ENCODE measurements around the gene RPL29. TPM values are rescaled to one million over a fixed set of nuclear protein-coding genes. Genes with fewer than 3 reads are reported as not detected.

The RPL29 gene
- total and polyA plus RNA-seq, 2 of the 4 experiments (the other 2 are of a cell fraction): 2,081 to 2,126 TPM

DNA sequence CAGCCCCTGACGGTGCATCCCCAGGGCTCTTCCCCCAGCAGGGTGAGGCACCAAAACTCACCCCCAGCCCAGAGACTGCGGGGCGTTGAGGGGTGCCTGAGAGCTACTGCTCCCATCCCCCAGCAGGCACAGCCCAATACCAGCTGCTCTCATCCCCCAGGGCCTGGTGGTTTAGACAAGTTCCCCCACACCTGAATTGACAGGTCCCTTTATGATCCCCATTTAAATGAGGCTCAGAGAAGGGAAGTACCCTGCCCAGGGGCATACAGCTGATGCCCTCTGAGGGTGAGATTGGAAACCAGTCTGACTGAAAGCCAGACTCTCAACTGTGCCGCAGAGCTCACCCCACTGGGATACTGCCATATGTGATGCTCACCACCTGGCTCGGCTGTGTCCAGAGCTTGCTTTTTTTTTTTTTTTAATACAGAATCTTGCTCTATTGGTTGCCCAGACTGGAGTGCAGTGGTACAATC is 40.6 kb upstream of the RPL29 start:
- Histone ChIP-seq H3K9ac (ENCODE audit: low read depth, low read length) (no peak overlapping the region), H3K9me3 (ENCODE audit: control insufficient read depth, insufficient read depth, low read length) (no peaks in the 10 kb centered on the region), H3K36me3 (ENCODE audit: control insufficient read depth, insufficient read depth, low read length) (no peaks in the 10 kb centered on the region), H2BK5ac (ENCODE audit: low read depth, low read length, poor library complexity, severe bottlenecking) (no peak overlapping the region), H3K56ac (ENCODE audit: extremely low read depth, insufficient read depth, low read length) (no peak overlapping the region), H3K14ac (replicated peaks; ENCODE audit: low read depth, low read length) (no peak overlapping the region), H4K8ac (ENCODE audit: low read depth in 2 of 2, low read length in 2 of 2) (no peak overlapping the region), H3K27me3 (ENCODE audit: control insufficient read depth, insufficient read depth, low read length) (no peaks in the 10 kb centered on the region; the same call in 1 of the 2 replicates), H3K9me1 (ENCODE audit: insufficient read depth, low read length) (no peaks in the 10 kb centered on the region), H3K79me1 (ENCODE audit: low read depth in 1 of 2, low read length in 2 of 2) (no peaks in the 10 kb centered on the region), H2BK120ac (ENCODE audit: low read depth, low read length) (no peak overlapping the region), H3K4me1 (ENCODE audit: control insufficient read depth, insufficient read depth, low read length) (no peaks in the 10 kb centered on the region), H3K27ac (ENCODE audit: insufficient read depth, low read length) (no peak overlapping the region), H2AFZ (replicated peaks; ENCODE audit: low read length, poor library complexity) (no peak overlapping the region), H3K4me3 (ENCODE audit: insufficient read depth, low read depth, low read length) (no peak overlapping the region), H3K4me2 (ENCODE audit: low read depth, low read length) (no peak overlapping the region), H4K20me1 (ENCODE audit: insufficient read depth, low read length) (no peaks in the 10 kb centered on the region), H2AK9ac (replicated peaks; ENCODE audit: low read depth, low read length, poor library complexity) (no peak overlapping the region), H2AK5ac (ENCODE audit: low read depth, low read length) (no peak overlapping the region), H4K91ac (ENCODE audit: insufficient read depth, low read depth, low read length) (no peak overlapping the region), H3K4ac (ENCODE audit: low read depth, low read length) (no peak overlapping the region), H3K23ac (ENCODE audit: low read depth, low read length) (no peak overlapping the region), H2BK20ac (ENCODE audit: low read depth, low read length) (no peak overlapping the region), H3K18ac (ENCODE audit: low read depth, low read length) (no peak overlapping the region), H2BK15ac (ENCODE audit: low read depth, low read length) (no peak overlapping the region), H4K5ac (ENCODE audit: low read depth, low read length) (no peak overlapping the region)
- 92% methylated on average over 2 of the region's 5 CpGs; no CpG with 5 or more reads in 1 of the 2 experiments for WGBS, 2 experiments (ENCODE audit: extremely low coverage in 2 of 2, insufficient read length in 1 of 2)
- intact Hi-C loops (cut with micrococcal nuclease): no loop called here
- dilution Hi-C loops (cut with HindIII; ENCODE audit: low sequenced_read_pairs, unreplicated experiment): no loop called here
- ATAC-seq (ENCODE audit: low read depth): no peak
- BruUV-seq (replicated peaks): no TSS peak
- CTCF ChIA-PET: interaction anchor here (0.5 to 0.6 kb wide), 3 partner anchors 9 to 242 kb away, joined by 3 read pairs; partner anchors contain the start of gene WDR82
- no peak for DNase-seq
- POLR2A ChIA-PET (ENCODE audit: unreplicated experiment): interaction anchor here (0.5 kb wide), 1 partner anchor 51 kb away, joined by 3 read pairs; no protein-coding TSS in a partner anchor
- in situ Hi-C loops (cut with MboI; ENCODE audit: low sequenced_read_pairs): no loop called here
- TF ChIP-seq CHD1 (IDR thresholded peaks at IDR 0.05; ENCODE audit: low read depth, low read length): no peak
- no peak for TF ChIP-seq POLR2A (IDR thresholded peaks at IDR 0.05; ENCODE audit: low read depth, low read length)
- TF ChIP-seq FOS (IDR thresholded peaks at IDR 0.05; ENCODE audit: low read depth, low read length): no peak
- no peak for TF ChIP-seq RCOR1 (IDR thresholded peaks at IDR 0.05; ENCODE audit: insufficient replicate concordance, low read length)
- TF ChIP-seq NFE2L2 (IDR thresholded peaks at IDR 0.05; ENCODE audit: low read depth, low read length): no peak
- TF ChIP-seq CEBPB (IDR thresholded peaks at IDR 0.05; ENCODE audit: low read depth, low read length): no peak
- no peak for TF ChIP-seq BHLHE40 (IDR thresholded peaks at IDR 0.05; ENCODE audit: low read depth, low read length)
- no peak for TF ChIP-seq RFX5 (IDR thresholded peaks at IDR 0.05; ENCODE audit: low read depth, low read length)
- no peak for TF ChIP-seq SMC3 (IDR thresholded peaks at IDR 0.05; ENCODE audit: low read depth, low read length)
- TF ChIP-seq RAD21 (IDR thresholded peaks at IDR 0.05; ENCODE audit: low read length): no peak
- TF ChIP-seq, protein P1, sequence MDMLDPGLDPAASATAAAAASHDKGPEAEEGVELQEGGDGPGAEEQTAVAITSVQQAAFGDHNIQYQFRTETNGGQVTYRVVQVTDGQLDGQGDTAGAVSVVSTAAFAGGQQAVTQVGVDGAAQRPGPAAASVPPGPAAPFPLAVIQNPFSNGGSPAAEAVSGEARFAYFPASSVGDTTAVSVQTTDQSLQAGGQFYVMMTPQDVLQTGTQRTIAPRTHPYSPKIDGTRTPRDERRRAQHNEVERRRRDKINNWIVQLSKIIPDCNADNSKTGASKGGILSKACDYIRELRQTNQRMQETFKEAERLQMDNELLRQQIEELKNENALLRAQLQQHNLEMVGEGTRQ (IDR thresholded peaks at IDR 0.05; ENCODE audit: low read depth, low read length): no peak
- no peak for TF ChIP-seq MAZ (IDR thresholded peaks at IDR 0.05; ENCODE audit: borderline replicate concordance, low read depth, low read length)
- no peak for TF ChIP-seq MAFK (IDR thresholded peaks at IDR 0.05; ENCODE audit: low read depth, low read length)
- TF ChIP-seq MXI1 (IDR thresholded peaks at IDR 0.05; ENCODE audit: borderline replicate concordance, low read depth, low read length): no peak
- TF ChIP-seq, protein P2, sequence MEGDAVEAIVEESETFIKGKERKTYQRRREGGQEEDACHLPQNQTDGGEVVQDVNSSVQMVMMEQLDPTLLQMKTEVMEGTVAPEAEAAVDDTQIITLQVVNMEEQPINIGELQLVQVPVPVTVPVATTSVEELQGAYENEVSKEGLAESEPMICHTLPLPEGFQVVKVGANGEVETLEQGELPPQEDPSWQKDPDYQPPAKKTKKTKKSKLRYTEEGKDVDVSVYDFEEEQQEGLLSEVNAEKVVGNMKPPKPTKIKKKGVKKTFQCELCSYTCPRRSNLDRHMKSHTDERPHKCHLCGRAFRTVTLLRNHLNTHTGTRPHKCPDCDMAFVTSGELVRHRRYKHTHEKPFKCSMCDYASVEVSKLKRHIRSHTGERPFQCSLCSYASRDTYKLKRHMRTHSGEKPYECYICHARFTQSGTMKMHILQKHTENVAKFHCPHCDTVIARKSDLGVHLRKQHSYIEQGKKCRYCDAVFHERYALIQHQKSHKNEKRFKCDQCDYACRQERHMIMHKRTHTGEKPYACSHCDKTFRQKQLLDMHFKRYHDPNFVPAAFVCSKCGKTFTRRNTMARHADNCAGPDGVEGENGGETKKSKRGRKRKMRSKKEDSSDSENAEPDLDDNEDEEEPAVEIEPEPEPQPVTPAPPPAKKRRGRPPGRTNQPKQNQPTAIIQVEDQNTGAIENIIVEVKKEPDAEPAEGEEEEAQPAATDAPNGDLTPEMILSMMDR (conservative IDR thresholded peaks at IDR 0.05; ENCODE audit: low read depth, low read length): no peak
- TF ChIP-seq, protein P3, sequence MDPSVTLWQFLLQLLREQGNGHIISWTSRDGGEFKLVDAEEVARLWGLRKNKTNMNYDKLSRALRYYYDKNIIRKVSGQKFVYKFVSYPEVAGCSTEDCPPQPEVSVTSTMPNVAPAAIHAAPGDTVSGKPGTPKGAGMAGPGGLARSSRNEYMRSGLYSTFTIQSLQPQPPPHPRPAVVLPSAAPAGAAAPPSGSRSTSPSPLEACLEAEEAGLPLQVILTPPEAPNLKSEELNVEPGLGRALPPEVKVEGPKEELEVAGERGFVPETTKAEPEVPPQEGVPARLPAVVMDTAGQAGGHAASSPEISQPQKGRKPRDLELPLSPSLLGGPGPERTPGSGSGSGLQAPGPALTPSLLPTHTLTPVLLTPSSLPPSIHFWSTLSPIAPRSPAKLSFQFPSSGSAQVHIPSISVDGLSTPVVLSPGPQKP (IDR thresholded peaks at IDR 0.05; ENCODE audit: borderline replicate concordance, low read depth, low read length): no peak

Data from IMR-90 (cell line).